Glomerular visceral epithelial cell (primary cell): ENCODE data around the gene NR2C2AP.
"Not testable (repeated sequence)": the region's sequence is repeated elsewhere in the genome, so short reads cannot be mapped to it uniquely, and the experiment has no call there.

Source experiments
- DNase-seq: peaks from one replicate; pipeline ENCODE4 v3.0.0-alpha.2; 2016; ENCODE audit errors: extremely low spot score

Gene NR2C2AP

GRCh38 chr19:19185853-19186740 lies 17.1 kb downstream of the NR2C2AP start:
- DNase-seq: peak; percentile 40

GRCh38 chr19:19181488-19181998 lies 21.7 kb downstream of the NR2C2AP start:
- no peak for DNase-seq

- DNase-seq: peak; percentile 50
These were observed 23.4 kb downstream of the NR2C2AP start for GRCh38 chr19:19179548-19180441.

DNA sequence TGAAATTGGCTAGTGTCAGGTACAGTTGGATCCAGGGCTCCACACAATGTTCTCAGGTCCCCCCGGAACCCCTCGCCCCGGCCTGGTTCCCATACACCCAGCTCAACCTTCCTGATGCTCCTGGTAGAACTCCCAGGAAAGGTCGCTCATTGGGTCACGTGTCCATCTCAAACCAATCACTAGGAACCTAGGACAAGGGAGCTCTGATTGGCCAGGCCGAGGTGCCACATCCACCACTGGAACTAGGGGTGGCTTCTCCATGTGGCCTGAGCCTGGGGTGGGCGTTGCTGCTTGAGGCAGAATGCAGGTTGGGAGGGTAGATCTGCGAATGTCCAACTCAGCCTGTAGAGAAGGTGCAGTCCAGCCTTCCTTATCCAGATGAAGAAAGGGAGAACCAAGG lies 26.3 kb downstream of the NR2C2AP start:
- no peak for DNase-seq

DNA sequence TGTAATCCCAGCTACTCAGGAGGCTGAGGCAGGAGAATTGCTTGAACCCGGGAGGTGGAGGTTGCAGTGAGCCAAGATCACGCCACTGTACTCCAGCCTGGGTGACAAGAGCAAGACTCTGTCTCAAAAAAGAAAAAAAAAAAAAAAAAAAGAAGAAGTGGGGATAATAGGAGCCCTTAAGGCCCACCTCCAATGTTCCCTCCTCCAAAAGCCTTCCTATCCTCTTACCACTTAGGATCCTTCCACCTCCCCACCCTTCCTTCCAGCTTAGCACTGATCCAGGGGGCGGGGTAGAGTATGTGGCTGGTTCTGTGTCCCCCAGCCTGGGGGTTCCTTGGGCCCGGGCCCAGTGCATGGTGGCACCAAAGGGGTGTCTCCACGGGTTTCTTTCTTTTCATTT lies 30.0 kb downstream of the NR2C2AP start:
- DNase-seq: not testable (repeated sequence)

- DNase-seq: no peak
These were observed 31.2 kb downstream of the NR2C2AP start for GRCh38 chr19:19171821-19172532.

DNA sequence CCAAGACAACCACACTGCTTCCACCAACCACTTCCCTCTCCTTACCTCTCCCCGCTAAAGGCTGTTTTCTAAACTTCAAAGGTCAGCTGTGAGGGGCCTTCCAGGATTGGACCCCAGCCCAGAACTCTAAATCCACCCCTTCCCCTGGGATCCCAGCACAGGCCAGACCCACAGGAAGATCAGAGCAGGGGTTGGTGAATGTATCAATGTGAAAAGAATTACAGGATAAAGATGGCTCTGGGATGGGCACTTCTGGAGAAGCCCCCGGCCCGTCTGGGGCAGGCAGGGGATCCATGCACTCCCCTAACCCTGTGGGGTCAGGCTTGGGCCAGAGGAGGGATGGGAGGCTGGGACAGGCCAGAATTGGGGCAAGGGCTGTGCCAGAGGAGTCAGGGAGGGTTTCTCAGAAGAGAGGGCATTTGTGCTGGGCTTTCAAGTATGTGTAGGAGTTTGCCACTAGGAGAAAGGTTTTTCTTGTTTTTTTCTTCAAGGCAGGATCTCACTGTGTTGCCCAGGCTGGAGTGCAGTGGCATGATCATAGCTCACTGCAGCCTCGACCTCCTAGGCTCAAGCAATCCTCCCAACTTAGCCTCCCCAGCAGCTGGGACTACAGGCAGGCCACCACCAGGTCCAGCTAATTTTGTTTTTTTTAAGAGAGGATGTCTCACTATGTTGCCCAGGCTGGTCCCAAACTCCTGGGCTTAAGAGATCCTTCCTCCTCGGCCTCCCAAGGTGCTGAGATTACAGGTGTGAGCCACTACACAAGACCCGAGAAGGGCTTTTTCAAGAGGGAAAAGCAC lies 32.1 kb downstream of the NR2C2AP start:
- no peak for DNase-seq

- DNase-seq: peak; percentile 23
These were observed 33.0 kb downstream of the NR2C2AP start, which contains the start of gene MEF2B for GRCh38 chr19:19170053-19170872. Gene MEF2B, minus strand, starts transcription at chr19:19170263. Its CDS starts 19,528 bp downstream, at chr19:19150735.

GRCh38 chr19:19169236-19170052 lies 33.8 kb downstream of the NR2C2AP start:
- DNase-seq: no peak

- DNase-seq: no peak
These were observed 35.6 kb downstream of the NR2C2AP start for GRCh38 chr19:19167612-19168011.

GRCh38 chr19:19165396-19165795 lies 37.8 kb downstream of the NR2C2AP start:
- no peak for DNase-seq

GRCh38 chr19:19162495-19162894 lies 40.7 kb downstream of the NR2C2AP start:
- no peak for DNase-seq

DNA sequence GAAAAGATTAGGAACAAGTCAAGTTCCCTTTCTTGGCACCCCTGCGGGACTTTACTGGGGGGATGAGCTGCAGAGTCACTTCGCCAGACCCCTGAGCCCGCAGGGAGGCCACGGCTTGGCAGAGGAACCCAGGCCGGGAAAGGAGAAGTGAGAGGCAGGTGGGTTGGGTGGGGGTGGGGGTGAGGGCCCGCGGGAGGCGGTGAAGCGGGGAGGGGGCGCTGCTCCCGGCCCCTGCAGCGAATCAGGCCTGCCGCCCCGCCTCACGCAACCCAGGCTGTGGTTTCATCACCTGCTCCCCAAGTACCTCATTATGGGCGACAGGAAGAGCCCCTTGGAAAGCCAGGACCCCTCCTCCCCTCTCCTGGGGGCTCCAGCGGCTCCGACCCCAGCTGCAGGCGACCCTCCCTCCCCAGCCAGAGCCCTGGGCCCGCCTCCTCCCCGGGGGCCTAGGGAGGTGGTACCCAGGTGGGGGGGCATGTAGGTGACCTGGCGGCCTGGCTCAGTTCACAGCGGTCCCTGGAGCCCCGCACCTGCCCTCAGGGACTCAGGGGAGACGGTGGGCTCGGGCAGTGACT lies 42.7 kb downstream of the NR2C2AP start:
- no peak for DNase-seq

DNA sequence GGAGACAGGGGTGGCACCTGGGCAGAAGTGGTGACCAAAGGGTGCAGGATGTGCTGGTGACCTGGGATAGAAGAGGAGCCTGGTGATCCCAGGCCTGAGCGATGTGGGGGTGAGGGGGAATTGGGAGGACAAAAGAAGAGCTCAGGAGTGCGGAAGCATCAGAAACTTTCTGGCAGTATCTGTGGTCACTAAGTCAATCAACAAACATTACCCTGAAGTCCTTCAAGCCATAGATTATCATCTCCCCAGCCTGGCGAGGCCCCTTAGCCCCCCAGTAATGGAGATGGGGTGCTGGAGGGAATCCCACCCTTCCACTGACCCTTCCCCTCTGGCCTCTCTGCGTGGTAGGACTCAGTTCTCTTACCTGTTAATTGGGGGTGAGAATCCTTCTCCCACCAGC lies 43.7 kb downstream of the NR2C2AP start:
- DNase-seq: no peak

DNA sequence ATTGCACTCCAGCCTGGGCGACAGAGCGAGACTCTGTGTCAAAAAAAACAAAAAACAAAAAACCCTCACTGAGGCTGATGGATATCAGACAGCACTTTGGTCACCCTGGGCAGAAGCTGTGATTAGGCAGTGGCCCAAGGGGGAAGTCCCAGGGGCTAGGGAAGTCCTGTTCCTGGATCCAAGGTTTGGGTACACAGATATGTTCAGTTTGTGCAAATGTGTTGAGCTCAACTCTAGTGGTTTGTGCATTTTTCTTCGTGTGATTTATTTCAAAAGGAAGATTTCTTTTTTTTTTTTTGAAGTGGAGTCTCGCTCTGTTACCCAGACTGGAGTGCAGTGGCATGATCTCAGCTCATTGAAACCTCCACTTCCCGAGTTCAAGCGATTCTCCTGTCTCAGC lies 45.4 kb downstream of the NR2C2AP start:
- no peak for DNase-seq

DNA sequence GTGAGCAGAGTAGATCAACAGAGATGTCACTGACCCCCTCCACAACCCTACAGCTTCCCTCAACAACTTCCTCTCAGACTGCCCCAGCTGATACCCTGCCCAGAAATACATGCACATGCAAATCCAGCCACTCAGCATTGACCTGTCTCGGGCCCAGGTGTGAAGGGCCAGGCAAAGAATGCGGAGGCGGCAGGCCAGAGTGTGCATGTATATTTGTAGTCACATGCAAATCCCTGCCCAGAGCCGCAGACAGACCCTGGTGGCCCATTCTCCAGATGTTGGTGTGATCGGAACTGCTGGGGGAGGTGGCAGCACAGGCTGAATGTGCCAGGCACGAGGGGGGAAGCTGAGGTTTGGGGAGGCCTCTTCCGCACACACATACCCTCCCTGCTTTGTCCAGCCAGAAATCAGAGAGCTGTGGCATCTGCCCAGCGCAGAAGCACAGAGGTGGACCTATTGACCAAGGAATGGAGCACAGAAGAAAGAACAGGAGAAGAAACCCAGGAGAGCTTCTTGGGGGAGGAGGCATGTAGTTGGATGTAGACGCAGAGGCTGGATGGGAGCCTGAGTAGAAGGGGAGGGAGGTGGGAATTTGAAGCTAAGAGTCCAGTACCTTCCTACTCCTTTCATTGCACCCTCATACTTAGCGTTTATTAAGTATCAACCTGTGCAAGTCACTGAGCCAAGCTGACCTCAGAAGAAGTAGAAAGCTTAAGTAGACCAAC lies 47.6 kb downstream of the NR2C2AP start:
- DNase-seq: no peak

DNA sequence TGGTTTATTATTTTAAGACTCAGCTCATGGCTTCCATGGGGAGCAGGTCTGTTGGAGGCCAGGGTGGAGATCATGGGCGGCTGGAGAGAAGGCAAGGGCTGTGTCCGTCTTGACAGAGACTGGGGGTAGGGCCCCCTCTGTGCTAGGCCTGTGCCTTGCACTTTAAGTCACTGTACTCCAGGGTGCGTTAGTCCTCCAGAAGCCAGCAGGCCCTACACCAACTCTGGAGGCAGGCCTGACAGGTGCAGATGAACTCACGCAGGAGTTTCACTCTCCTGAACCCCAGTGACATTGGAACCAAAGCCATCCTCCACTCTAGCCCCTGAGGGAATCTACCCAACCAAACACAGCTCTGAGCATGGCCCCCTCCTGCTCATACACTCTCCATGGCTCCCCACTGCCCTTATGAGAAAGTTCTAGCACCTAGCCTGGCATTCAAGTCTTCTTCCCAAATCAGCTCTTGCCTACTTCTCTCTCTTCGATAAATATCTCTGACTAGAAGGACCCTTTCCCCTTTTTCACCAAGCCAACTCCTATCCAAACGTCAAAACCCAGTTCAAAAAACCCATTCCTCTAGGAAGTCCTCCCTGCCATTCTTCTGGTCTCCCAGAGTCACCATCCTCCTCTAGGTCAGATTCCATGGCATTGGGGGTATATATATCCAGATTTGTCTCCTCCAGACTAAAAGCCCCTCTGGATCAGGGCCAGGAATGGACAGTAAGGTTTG lies 48.3 kb downstream of the NR2C2AP start:
- DNase-seq: no peak
